OCI-LY1 (cell line): Measurements from ENCODE around the gene CD74.

ENCODE experiments used
- CTCF ChIP-seq: fragments of 200-600 bp; sonication (generic), shearing (Covaris generic); IDR thresholded peaks from 2 replicates; pipeline ENCODE4 v1.5.1; 2017; ENCODE audit warnings: mild to moderate bottlenecking, antibody characterized with exemption, low read length, moderate library complexity, mixed read lengths
- EZH2 ChIP-seq: fragments of 200-600 bp; sonication (generic), shearing (Covaris generic); IDR thresholded peaks from 2 replicates; pipeline ENCODE4 v1.8.0; 2017; ENCODE audit warnings: borderline replicate concordance, mixed run types, mild to moderate bottlenecking, antibody characterized with exemption, low read length, moderate library complexity, mixed read lengths

GRCh38 chr5:150422075-150422474 is 9.4 kb upstream of the CD74 start:
- TF ChIP-seq CTCF (no peak), EZH2 (no peak)
